HepG2 (cell line): Measurements from ENCODE around the gene FUT4. TPM values are rescaled to one million over a fixed set of nuclear protein-coding genes. Genes with fewer than 3 reads are reported as not detected.

ENCODE experiments used
- FIP1L1 ChIP-seq: fragments of 200-400 bp; formaldehyde crosslinking; IDR thresholded peaks from 2 replicates; pipeline ENCODE4 v1.6.1; 2018; ENCODE audit warnings: low read depth, mild to moderate bottlenecking, low read length, moderate library complexity, borderline replicate concordance; ENCODE audit not compliant: insufficient read depth
- FOXJ3 ChIP-seq: sonication (generic); formaldehyde crosslinking; IDR thresholded peaks from 2 replicates; pipeline ENCODE4 v1.4.0; 2020; ENCODE audit warnings: missing genetic modification reagents, mild to moderate bottlenecking, borderline replicate concordance
- HNF4G ChIP-seq, 2 experiments: sonication (generic) in 1 of 2; formaldehyde crosslinking in 1 of 2; IDR thresholded peaks; 2 replicates each; pipeline versions ENCODE4 v1.4.0 to v1.6.1; 2011 to 2020; ENCODE audit warnings: borderline replicate concordance in 2 of 2, low read depth in 2 of 2, mild to moderate bottlenecking in 2 of 2, low read length in 1 of 2, missing genetic modification reagents in 1 of 2, moderate library complexity in 1 of 2
- MAFF ChIP-seq: IDR thresholded peaks from 2 replicates; pipeline ENCODE4 v1.6.1; 2011; ENCODE audit warnings: low read depth, low read length, improper control_type of control experiment
- MTA3 ChIP-seq: sonication (generic); formaldehyde crosslinking; IDR thresholded peaks from 2 replicates; pipeline ENCODE4 v1.4.0; 2020; ENCODE audit warnings: missing genetic modification reagents
- NCOA2 ChIP-seq: sonication (generic); formaldehyde crosslinking; IDR thresholded peaks from 2 replicates; pipeline ENCODE4 v1.8.0; 2022; ENCODE audit warnings: inconsistent platforms
- NR2C2 ChIP-seq: sonication (generic); formaldehyde crosslinking; IDR thresholded peaks from 2 replicates; pipeline ENCODE4 v1.4.0; 2020; ENCODE audit warnings: missing genetic modification reagents, mild to moderate bottlenecking, moderate library complexity, borderline replicate concordance
- NR3C1 ChIP-seq: sonication (generic); formaldehyde crosslinking; IDR thresholded peaks from 2 replicates; pipeline ENCODE4 v1.4.0; 2020; ENCODE audit warnings: missing genetic modification reagents
- RFX1 ChIP-seq: fragments of 450-650 bp; IDR thresholded peaks from 2 replicates; pipeline ENCODE4 v1.6.1; 2017
- SMAD1 ChIP-seq: sonication (generic); formaldehyde crosslinking; IDR thresholded peaks from 2 replicates; pipeline ENCODE4 v1.4.0; 2020; ENCODE audit warnings: missing genetic modification reagents, low read depth, mild to moderate bottlenecking, borderline replicate concordance
- SMAD9 ChIP-seq: sonication (generic); formaldehyde crosslinking; IDR thresholded peaks from 2 replicates; pipeline ENCODE4 v1.5.1; 2020; ENCODE audit warnings: mild to moderate bottlenecking, missing genetic modification reagents
- SRSF4 ChIP-seq: fragments of 200-400 bp; formaldehyde crosslinking; IDR thresholded peaks from one replicate; pipeline ENCODE4 v1.6.1; 2018; ENCODE audit warnings: mild to moderate bottlenecking, low read depth, low read length, moderate library complexity; ENCODE audit not compliant: poor library complexity, severe bottlenecking
- TBL1XR1 ChIP-seq: fragments of 150-350 bp; IDR thresholded peaks from 2 replicates; pipeline ENCODE4 v1.6.1; 2014; ENCODE audit warnings: borderline replicate concordance, low read length; ENCODE audit not compliant: partially characterized antibody
- TBX3 ChIP-seq: fragments of 450-650 bp; IDR thresholded peaks from 2 replicates; pipeline ENCODE4 v1.6.1; 2017; ENCODE audit warnings: antibody characterized with exemption, mild to moderate bottlenecking, inconsistent platforms, borderline replicate concordance
- TCF12 ChIP-seq, 2 experiments: fragments of 450-650 bp in 1 of 2; sonication (generic) in 1 of 2; formaldehyde crosslinking in 1 of 2; IDR thresholded peaks; 2 replicates each; pipeline versions ENCODE4 v1.6.1 to v1.8.0; 2017 to 2022; ENCODE audit warnings: antibody characterized with exemption in 1 of 2, mild to moderate bottlenecking in 1 of 2, missing genetic modification reagents in 1 of 2, moderate library complexity in 1 of 2
- THYN1 ChIP-seq: sonication (generic); formaldehyde crosslinking; IDR thresholded peaks from 2 replicates; pipeline ENCODE4 v1.8.1; 2023; ENCODE audit warnings: low read depth, mild to moderate bottlenecking, moderate library complexity, missing genetic modification reagents, borderline replicate concordance
- TOPORS ChIP-seq: sonication (generic); formaldehyde crosslinking; IDR thresholded peaks from 2 replicates; pipeline ENCODE4 v1.8.0; 2023; ENCODE audit warnings: mild to moderate bottlenecking, missing genetic modification reagents
- YEATS2 ChIP-seq: sonication (generic); formaldehyde crosslinking; IDR thresholded peaks from 2 replicates; pipeline ENCODE4 v1.4.0; 2020; ENCODE audit warnings: missing genetic modification reagents, borderline replicate concordance
- ZEB1 ChIP-seq: IDR thresholded peaks from 2 replicates; pipeline ENCODE4 v1.6.1; 2012; ENCODE audit warnings: mild to moderate bottlenecking, low read depth, inconsistent platforms; ENCODE audit not compliant: insufficient replicate concordance
- ZNF530 ChIP-seq: sonication (generic); formaldehyde crosslinking; IDR thresholded peaks from 2 replicates; pipeline ENCODE4 v1.5.0; 2020; ENCODE audit warnings: low read depth, mild to moderate bottlenecking, missing genetic modification reagents
- ZNF746 ChIP-seq: sonication (generic); formaldehyde crosslinking; IDR thresholded peaks from 2 replicates; pipeline ENCODE4 v1.8.0; 2022; ENCODE audit warnings: mild to moderate bottlenecking, missing genetic modification reagents
- ZSCAN21 ChIP-seq: sonication (generic); formaldehyde crosslinking; IDR thresholded peaks from 2 replicates; pipeline ENCODE4 v1.8.0; 2022; ENCODE audit warnings: mild to moderate bottlenecking, missing genetic modification reagents, moderate library complexity, borderline replicate concordance
- polyA plus RNA-seq, 8 experiments: library from polyadenylated mRNA; depleted of rRNA in 3 of 8; stranded (reverse) in 7 of 8; unstranded in 1 of 8; fragments of >200 nt; fragmentation: Illumina TruSeq in 4 of 8; extraction: Trizol in 4 of 8; gene quantifications; 2 replicates each; pipeline versions ENCODE4 v1.2.1 to v1.2.3, GENCODE V29; 2011 to 2016; ENCODE audit warnings: low read depth in 4 of 8, missing spikeins in 1 of 8, mixed read lengths in 1 of 8; ENCODE audit not compliant: insufficient read depth in 1 of 8
- total RNA-seq, 5 experiments: library from RNA; depleted of rRNA; stranded (reverse); fragments of >200 nt; fragmentation: Illumina TruSeq; extraction: Trizol; gene quantifications; 2 replicates each; pipeline ENCODE4 v1.2.3, GENCODE V29; 2016; ENCODE audit warnings: low read depth in 1 of 5
- TF ChIP-seq, protein P1 (sequence below): IDR thresholded peaks from 2 replicates; pipeline ENCODE4 v1.6.1; 2016; ENCODE audit warnings: missing genetic modification reagents, missing compliant biosample characterization
- TF ChIP-seq, protein P2 (sequence below): sonication (generic); formaldehyde crosslinking; IDR thresholded peaks from 2 replicates; pipeline ENCODE4 v1.5.0; 2020; ENCODE audit warnings: missing genetic modification reagents, mild to moderate bottlenecking, borderline replicate concordance
- TF ChIP-seq, protein P3 (sequence below): sonication (generic); formaldehyde crosslinking; IDR thresholded peaks from 2 replicates; pipeline ENCODE4 v1.8.0; 2022; ENCODE audit warnings: missing genetic modification reagents, mild to moderate bottlenecking, moderate library complexity, borderline replicate concordance
- TF ChIP-seq, protein P4 (sequence below): sonication (generic); formaldehyde crosslinking; IDR thresholded peaks from 2 replicates; pipeline ENCODE4 v1.4.0; 2020; ENCODE audit warnings: missing genetic modification reagents

The FUT4 gene
- total and polyA plus RNA-seq, 2 of the 13 experiments (the other 11 are each of a cell fraction or from before 2014, with no cell fraction given) = 0.28 to 0.60 TPM

DNA sequence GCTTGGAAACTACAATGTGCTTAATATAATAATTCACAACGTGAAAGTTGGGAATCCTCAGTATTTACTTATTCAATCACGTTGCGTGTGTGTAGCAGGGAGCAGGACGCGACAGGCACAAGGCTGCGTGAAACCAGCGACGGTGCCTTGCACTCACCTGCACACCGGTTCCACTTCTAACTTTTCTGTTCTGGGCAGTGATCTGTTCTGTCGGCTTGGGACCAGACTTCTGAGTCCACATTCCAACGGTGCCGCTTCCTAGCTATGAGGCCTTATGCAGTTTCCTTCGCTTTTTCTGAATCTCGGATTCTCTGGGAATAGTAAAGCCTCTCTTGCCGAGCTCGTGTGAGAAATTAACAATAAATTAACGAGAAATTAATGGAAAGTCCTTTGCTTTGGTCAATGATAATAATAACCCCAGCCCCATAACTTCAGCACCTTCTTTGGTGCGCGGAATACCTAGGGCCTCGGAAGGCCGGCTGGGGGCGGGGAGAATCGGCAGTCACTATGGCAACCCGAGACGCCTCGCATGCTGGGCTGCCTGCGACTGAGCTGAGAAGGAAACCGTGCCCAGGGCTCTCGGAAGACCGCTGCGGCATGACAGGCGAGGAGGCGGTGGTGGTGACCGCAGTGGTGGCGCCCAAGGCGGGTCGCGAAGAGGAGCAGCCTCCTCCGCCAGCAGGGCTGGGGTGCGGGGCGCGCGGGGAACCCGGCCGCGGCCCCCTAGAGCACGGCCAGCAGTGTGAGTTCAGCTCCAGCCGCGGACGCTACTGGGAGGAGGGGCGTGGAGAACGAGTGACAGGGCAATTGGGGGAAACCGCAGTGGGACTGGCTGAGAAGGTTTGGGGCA is 31.6 kb upstream of the FUT4 start, which contains the start of gene C11orf97 (continued):
- TF ChIP-seq TOPORS = no peak
- no peak for TF ChIP-seq MTA3
- TF ChIP-seq ZNF530 (CRISPR knock-in tag) = no peak
- no peak for TF ChIP-seq FOXJ3 (CRISPR knock-in tag)
- no peak for TF ChIP-seq FIP1L1
- TF ChIP-seq THYN1 (CRISPR knock-in tag) = no peak
- peak; percentile 78 for TF ChIP-seq RFX1
- TF ChIP-seq TBX3 = no peak
- no peak for TF ChIP-seq ZNF746
- TF ChIP-seq NCOA2 = no peak
- no peak for TF ChIP-seq SMAD9 (CRISPR knock-in tag)
- no peak; the same call in 1 of the 2 replicates for TF ChIP-seq NR2C2 (CRISPR knock-in tag)
- TF ChIP-seq, protein P1, sequence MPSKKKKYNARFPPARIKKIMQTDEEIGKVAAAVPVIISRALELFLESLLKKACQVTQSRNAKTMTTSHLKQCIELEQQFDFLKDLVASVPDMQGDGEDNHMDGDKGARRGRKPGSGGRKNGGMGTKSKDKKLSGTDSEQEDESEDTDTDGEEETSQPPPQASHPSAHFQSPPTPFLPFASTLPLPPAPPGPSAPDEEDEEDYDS (CRISPR knock-in tag) = no peak
- TF ChIP-seq SRSF4 = no peak
- TF ChIP-seq YEATS2 (CRISPR knock-in tag) = no peak
- TF ChIP-seq, protein P2, sequence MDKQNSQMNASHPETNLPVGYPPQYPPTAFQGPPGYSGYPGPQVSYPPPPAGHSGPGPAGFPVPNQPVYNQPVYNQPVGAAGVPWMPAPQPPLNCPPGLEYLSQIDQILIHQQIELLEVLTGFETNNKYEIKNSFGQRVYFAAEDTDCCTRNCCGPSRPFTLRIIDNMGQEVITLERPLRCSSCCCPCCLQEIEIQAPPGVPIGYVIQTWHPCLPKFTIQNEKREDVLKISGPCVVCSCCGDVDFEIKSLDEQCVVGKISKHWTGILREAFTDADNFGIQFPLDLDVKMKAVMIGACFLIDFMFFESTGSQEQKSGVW (CRISPR knock-in tag) = no peak
- TF ChIP-seq, protein P3, sequence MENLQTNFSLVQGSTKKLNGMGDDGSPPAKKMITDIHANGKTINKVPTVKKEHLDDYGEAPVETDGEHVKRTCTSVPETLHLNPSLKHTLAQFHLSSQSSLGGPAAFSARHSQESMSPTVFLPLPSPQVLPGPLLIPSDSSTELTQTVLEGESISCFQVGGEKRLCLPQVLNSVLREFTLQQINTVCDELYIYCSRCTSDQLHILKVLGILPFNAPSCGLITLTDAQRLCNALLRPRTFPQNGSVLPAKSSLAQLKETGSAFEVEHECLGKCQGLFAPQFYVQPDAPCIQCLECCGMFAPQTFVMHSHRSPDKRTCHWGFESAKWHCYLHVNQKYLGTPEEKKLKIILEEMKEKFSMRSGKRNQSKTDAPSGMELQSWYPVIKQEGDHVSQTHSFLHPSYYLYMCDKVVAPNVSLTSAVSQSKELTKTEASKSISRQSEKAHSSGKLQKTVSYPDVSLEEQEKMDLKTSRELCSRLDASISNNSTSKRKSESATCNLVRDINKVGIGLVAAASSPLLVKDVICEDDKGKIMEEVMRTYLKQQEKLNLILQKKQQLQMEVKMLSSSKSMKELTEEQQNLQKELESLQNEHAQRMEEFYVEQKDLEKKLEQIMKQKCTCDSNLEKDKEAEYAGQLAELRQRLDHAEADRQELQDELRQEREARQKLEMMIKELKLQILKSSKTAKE (CRISPR knock-in tag) = no peak
- TF ChIP-seq SMAD1 (CRISPR knock-in tag) = no peak
- TF ChIP-seq, protein P4, sequence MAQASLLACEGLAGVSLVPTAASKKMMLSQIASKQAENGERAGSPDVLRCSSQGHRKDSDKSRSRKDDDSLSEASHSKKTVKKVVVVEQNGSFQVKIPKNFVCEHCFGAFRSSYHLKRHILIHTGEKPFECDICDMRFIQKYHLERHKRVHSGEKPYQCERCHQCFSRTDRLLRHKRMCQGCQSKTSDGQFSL (CRISPR knock-in tag) = no peak
- no peak for TF ChIP-seq HNF4G (IDR thresholded peaks at IDR 0.05; ENCODE audit: borderline replicate concordance, low read depth, low read length)
- no peak for TF ChIP-seq HNF4G (CRISPR knock-in tag; IDR thresholded peaks at IDR 0.05; ENCODE audit: borderline replicate concordance, low read depth)
- no peak for TF ChIP-seq TCF12 (IDR thresholded peaks at IDR 0.05)
- TF ChIP-seq TCF12 (CRISPR knock-in tag; IDR thresholded peaks at IDR 0.05) = no peak
- TF ChIP-seq ZSCAN21 (CRISPR knock-in tag) = no peak
- TF ChIP-seq TBL1XR1 = no peak
- no peak for TF ChIP-seq NR3C1
- TF ChIP-seq MAFF = no peak
- no peak for TF ChIP-seq ZEB1
